Ovary (tissue), 9 donors: Measurements from ENCODE around the gene RASA3. TPM values are rescaled to one million over a fixed set of nuclear protein-coding genes. Genes with fewer than 3 reads are reported as not detected.
"Not testable (repeated sequence)": the region's sequence is repeated elsewhere in the genome, so short reads cannot be mapped to it uniquely, and the experiment has no call there.

Experiments used
- DNase-seq, 5 donors: peaks; one replicate each; pipeline ENCODE4 v3.0.0-alpha.2; 2019 to 2020
- H3K27ac ChIP-seq, 2 donors: fragments of 200-600 bp; one replicate each; pipeline versions ENCODE4 v1.5.1 to v1.8.0; 2019 to 2022
- H3K27me3 ChIP-seq: fragments of 200-600 bp; one replicate; pipeline ENCODE4 v1.8.0; 2022
- H3K36me3 ChIP-seq: fragments of 200-600 bp; sonication (generic); one replicate; pipeline ENCODE4 v1.5.1; 2019
- H3K4me1 ChIP-seq: one replicate; pipeline ENCODE4 v1.8.1; 2013; ENCODE audit warnings: mild to moderate bottlenecking, moderate library complexity; ENCODE audit not compliant: insufficient read depth
- H3K4me3 ChIP-seq: fragments of 200-600 bp; sonication (generic); one replicate; pipeline ENCODE4 v1.5.1; 2017
- H3K9me3 ChIP-seq, 2 donors: fragments of 200-600 bp in 1 of 2; sonication (generic) in 1 of 2; one replicate each; pipeline versions ENCODE4 v1.5.1 to v1.8.1; 2013 to 2019; ENCODE audit warnings: mild to moderate bottlenecking in 1 of 2, moderate library complexity in 1 of 2
- EP300 ChIP-seq: sonication (generic); formaldehyde crosslinking; IDR thresholded peaks from one replicate; pipeline ENCODE4 v1.6.1; 2017; ENCODE audit warnings: antibody characterized with exemption
- POLR2A ChIP-seq: fragments of 450-650 bp; IDR thresholded peaks from one replicate; pipeline ENCODE4 v1.6.1; 2017; ENCODE audit warnings: antibody characterized with exemption, mild to moderate bottlenecking, moderate library complexity
- WGBS, 3 donors: extraction: QIAGEN DNeasy Blood & Tissue Kit in 1 of 3; methylation state at CpG; one replicate each; pipeline versions ENCODE4 v1.1.5 to v1.1.7; 2013 to 2017; 5-methylcytosine and 5-hydroxymethylcytosine counted together
- intact Hi-C, 4 donors: fragments of 100-400 bp; cut with DNase I; formaldehyde crosslinking; loops; one replicate each; pipeline versions ENCODE4 v1.11.0 to v1.15.1; 2022 to 2023
- polyA plus RNA-seq, 2 donors: library from polyadenylated mRNA; stranded (reverse); fragments of 200-250 nt in 1 of 2; fragments of 350-450 nt in 1 of 2; fragmentation: Illumina TruSeq in 1 of 2; extraction: RNeasy Lipid Tissue Mini Kit (QIAGEN cat#74804) in 1 of 2; gene quantifications; one replicate each; pipeline ENCODE4 v1.2.3, GENCODE V29; 2013 to 2014
- total RNA-seq, 7 donors: library from RNA; depleted of rRNA in 2 of 7; stranded (reverse); fragments of >200 nt in 2 of 7; fragmentation: NEBNext Ultra II Directional in 3 of 7; extraction: Animal tissue kit (Norgen Biotek cat#: 25700) in 3 of 7; gene quantifications; one replicate each; pipeline versions ENCODE4 v1.1.0 to v1.2.4, GENCODE V29; 2016 to 2023
- TF ChIP-seq, protein P1 (sequence below), 3 donors: fragments of 450-650 bp in 2 of 3; fragments of 200-600 bp in 1 of 3; IDR thresholded peaks; one replicate each; pipeline versions ENCODE4 v1.5.1 to v1.8.0; 2016 to 2022; ENCODE audit warnings: antibody characterized with exemption in 3 of 3, mild to moderate bottlenecking in 1 of 3
- donor health status: DM: no; HTN: no; CAD: no; lungs with moderate emphysema.
- donor health status: DM: no; HTN: no; CAD: no.
- donor health status: Bipolar disorder and iron deficiency.
- donor health status: DM: yes; HTN: yes; CAD: no.
- donor health status: DM: no; HTN: no; CAD: no.
- donor health status: DM: yes; HTN: yes; CAD: no.

RASA3 gene
- total and polyA plus RNA-seq, 9 donors: 5.4 to 16.9 (median 9.4) TPM

- Histone ChIP-seq H3K4me1 (peaks cover 5% of the 10 kb centered on the region), H3K27ac (no peak overlapping the region), H3K9me3 (no peaks in the 10 kb centered on the region), H3K4me3 (no peak overlapping the region), H3K27me3 (no peaks in the 10 kb centered on the region), H3K36me3 (no peaks in the 10 kb centered on the region)
- intact Hi-C loops: loop anchor here in 3 of 4 donors (5.0 to 10.0 kb wide), 3 partner anchors 68 to 80 kb away; no protein-coding TSS in a partner anchor
- TF ChIP-seq, protein P1, sequence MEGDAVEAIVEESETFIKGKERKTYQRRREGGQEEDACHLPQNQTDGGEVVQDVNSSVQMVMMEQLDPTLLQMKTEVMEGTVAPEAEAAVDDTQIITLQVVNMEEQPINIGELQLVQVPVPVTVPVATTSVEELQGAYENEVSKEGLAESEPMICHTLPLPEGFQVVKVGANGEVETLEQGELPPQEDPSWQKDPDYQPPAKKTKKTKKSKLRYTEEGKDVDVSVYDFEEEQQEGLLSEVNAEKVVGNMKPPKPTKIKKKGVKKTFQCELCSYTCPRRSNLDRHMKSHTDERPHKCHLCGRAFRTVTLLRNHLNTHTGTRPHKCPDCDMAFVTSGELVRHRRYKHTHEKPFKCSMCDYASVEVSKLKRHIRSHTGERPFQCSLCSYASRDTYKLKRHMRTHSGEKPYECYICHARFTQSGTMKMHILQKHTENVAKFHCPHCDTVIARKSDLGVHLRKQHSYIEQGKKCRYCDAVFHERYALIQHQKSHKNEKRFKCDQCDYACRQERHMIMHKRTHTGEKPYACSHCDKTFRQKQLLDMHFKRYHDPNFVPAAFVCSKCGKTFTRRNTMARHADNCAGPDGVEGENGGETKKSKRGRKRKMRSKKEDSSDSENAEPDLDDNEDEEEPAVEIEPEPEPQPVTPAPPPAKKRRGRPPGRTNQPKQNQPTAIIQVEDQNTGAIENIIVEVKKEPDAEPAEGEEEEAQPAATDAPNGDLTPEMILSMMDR (IDR thresholded peaks at IDR 0.05): no peak
- TF ChIP-seq POLR2A: no peak
- TF ChIP-seq EP300: no peak
- WGBS, 3 donors: 57 to 68% (median 66%) methylated on average over 12 of the region's 12 CpGs
- DNase-seq: no peak
These were observed 2.7 kb upstream of the RASA3 start for GRCh38 chr13:114134944-114135610.

DNA sequence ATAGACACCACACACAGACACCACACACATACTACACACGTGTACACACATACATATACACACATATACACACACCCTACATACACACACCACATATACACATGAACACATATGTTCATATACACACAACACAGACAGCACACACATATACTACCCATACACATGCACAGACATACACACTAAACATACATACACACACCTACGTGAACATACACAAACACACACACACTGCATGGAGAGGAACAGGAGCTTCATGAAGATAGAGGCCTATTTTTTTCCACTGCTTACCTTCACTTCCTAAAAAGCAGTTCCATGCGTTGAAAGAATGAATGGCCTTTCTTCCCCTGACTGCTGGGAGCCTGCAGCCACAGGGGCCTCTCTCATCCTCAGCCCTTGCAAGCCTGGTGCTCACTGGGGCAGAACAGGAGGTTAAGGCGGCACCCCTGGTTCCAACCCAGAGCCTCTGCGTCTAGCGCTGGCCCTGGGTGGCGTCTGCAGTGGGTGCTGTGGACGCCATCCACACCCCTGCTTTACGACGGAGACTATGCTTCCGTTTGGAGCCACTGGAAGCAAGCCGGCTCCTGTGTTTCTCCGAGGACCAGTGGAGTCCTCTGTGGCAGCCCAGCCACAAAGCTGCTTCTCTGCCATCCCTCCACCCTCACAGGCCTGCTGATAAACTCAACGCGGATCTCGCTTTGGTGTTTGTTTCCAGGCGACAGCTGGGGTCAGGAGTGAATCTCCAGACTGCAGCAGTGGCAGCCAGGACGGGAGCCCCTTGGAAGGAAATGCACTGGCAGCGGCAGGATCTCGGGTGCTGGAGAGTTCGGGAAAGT, 1.9 kb upstream of the RASA3 start:
- Histone ChIP-seq H3K4me1 (peaks cover 5% of the 10 kb centered on the region), H3K9me3 (no peaks in the 10 kb centered on the region), H3K27ac (no peak overlapping the region), H3K27me3 (no peaks in the 10 kb centered on the region), H3K4me3 (no peak overlapping the region), H3K36me3 (no peaks in the 10 kb centered on the region)
- TF ChIP-seq POLR2A (no peak), EP300 (no peak)
- TF ChIP-seq, protein P1 (IDR thresholded peaks at IDR 0.05): no peak
- intact Hi-C loops: loop anchor here in 3 of 4 donors (5.0 to 10.0 kb wide), 3 partner anchors 67 to 80 kb away; no protein-coding TSS in a partner anchor
- 51 to 71% (median 66%) methylated on average over 21 of the region's 21 CpGs for WGBS, 3 donors
- no peak for DNase-seq

- not testable (repeated sequence) for H3K27me3 ChIP-seq, H3K36me3 ChIP-seq, H3K4me1 ChIP-seq, DNase-seq, H3K9me3 ChIP-seq, H3K27ac ChIP-seq, H3K4me3 ChIP-seq
- WGBS, 3 donors: 53 to 100% (median 83%) methylated on average over 1 to 7 of the region's 7 CpGs
- intact Hi-C loops: loop anchor here in 3 of 4 donors (5.0 to 10.0 kb wide), 3 partner anchors 66 to 79 kb away; no protein-coding TSS in a partner anchor
These were observed 1.1 kb upstream of the RASA3 start for GRCh38 chr13:114133552-114133951.

GRCh38 chr13:114133126-114133525, 703 bp upstream of the RASA3 start:
- H3K9me3 ChIP-seq, H3K27ac ChIP-seq, H3K4me3 ChIP-seq, H3K4me1 ChIP-seq, H3K36me3 ChIP-seq, DNase-seq, H3K27me3 ChIP-seq: not testable (repeated sequence)
- intact Hi-C loops: loop anchor here in 3 of 4 donors (5.0 to 10.0 kb wide), 3 partner anchors 66 to 78 kb away; no protein-coding TSS in a partner anchor
- WGBS, 3 donors: 0 to 24% (median 20%) methylated on average over 1 to 8 of the region's 9 CpGs

- WGBS, 3 donors: 0 to 1% (median 0%) methylated on average over 77 to 95 of the region's 95 CpGs
- no peaks in the 10 kb centered on the region for H3K27me3 ChIP-seq
- H3K4me1 ChIP-seq: peaks cover 7% of the 10 kb centered on the region
- peak overlapping the region in 1 of 2 donors; percentile 22 for H3K27ac ChIP-seq
- no peaks in the 10 kb centered on the region for H3K9me3 ChIP-seq
- H3K4me3 ChIP-seq: peak overlapping the region; percentile 77
- intact Hi-C loops: loop anchor here in 3 of 4 donors (5.0 to 10.0 kb wide), 3 partner anchors 64 to 77 kb away; no protein-coding TSS in a partner anchor
- peak in 1 of 5 donors; percentile 52 for DNase-seq
- H3K36me3 ChIP-seq: no peaks in the 10 kb centered on the region
- TF ChIP-seq, protein P1 (IDR thresholded peaks at IDR 0.05): no peak
- TF ChIP-seq POLR2A (no peak), EP300 (no peak)
These were observed 622 bp downstream of the RASA3 start for GRCh38 chr13:114131583-114132418.
